A673 (cell line): ENCODE data around the gene GZMM.

ENCODE experiments used
- EZH2 ChIP-seq: fragments of 200-600 bp; sonication (generic); IDR thresholded peaks from 2 replicates; pipeline ENCODE4 v1.6.1; 2017; ENCODE audit warnings: borderline replicate concordance, low read depth, mild to moderate bottlenecking, mixed read lengths, antibody characterized with exemption, low read length; ENCODE audit not compliant: poor library complexity, severe bottlenecking
- TF ChIP-seq, protein P1 (sequence below): fragments of 300-800, 200-600 bp; sonication (generic); conservative IDR thresholded peaks from 2 replicates; pipeline ENCODE4 v1.5.1; 2017; ENCODE audit warnings: low read depth, mild to moderate bottlenecking, antibody characterized with exemption, low read length, moderate library complexity, mixed read lengths

DNA sequence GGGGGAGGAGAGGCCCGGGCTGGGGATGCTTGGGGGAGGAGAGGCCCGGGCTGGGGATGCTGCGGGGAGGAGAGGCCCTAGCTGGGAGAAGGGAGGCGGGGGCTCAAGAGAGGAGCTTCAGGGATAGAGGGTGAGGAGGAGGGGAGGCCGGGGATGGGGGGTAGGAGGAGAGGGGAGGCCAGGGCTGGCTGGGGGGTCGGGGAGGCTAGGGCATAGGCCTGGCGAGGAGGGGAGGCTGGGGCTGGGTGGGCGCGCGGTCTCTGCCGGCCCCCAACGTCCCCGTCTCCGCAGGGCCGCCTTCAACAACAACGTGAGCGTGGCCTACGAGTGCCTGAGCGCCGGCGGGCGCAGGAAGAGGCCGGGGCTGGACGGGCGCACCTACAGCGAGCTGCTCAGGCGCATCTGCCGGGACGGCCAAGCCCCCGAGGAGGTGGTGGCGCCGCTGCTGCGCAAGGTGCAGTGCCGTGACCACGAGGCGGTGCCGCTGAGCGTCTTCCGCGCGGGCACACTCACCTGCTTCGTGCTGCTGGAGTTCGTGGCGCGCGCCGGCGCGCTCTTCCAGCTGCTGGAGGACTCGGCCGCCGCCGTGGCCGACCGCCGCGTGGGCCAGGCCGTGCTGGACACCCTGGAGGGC, 25.1 kb upstream of the GZMM start:
- TF ChIP-seq, protein P1, sequence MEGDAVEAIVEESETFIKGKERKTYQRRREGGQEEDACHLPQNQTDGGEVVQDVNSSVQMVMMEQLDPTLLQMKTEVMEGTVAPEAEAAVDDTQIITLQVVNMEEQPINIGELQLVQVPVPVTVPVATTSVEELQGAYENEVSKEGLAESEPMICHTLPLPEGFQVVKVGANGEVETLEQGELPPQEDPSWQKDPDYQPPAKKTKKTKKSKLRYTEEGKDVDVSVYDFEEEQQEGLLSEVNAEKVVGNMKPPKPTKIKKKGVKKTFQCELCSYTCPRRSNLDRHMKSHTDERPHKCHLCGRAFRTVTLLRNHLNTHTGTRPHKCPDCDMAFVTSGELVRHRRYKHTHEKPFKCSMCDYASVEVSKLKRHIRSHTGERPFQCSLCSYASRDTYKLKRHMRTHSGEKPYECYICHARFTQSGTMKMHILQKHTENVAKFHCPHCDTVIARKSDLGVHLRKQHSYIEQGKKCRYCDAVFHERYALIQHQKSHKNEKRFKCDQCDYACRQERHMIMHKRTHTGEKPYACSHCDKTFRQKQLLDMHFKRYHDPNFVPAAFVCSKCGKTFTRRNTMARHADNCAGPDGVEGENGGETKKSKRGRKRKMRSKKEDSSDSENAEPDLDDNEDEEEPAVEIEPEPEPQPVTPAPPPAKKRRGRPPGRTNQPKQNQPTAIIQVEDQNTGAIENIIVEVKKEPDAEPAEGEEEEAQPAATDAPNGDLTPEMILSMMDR = no peak
- TF ChIP-seq EZH2 = no peak
